Kidney (tissue), 14 donors: ENCODE results near the gene KRTAP1-3. TPM values are rescaled to one million over a fixed set of nuclear protein-coding genes. Genes with fewer than 3 reads are reported as not detected.
"Not testable (repeated sequence)": the region's sequence is repeated elsewhere in the genome, so short reads cannot be mapped to it uniquely, and the experiment has no call there.

Experiments
- DNase-seq, 5 donors: peaks; one replicate each; pipeline ENCODE4 v3.0.0-alpha.2; 2013 to 2020
- FAIRE-seq: peaks from 2 replicates; lab custom pipeline; 2012; peaks lifted over from hg19 to GRCh38; lab: Jason Lieb, UNC
- H3K27ac ChIP-seq, 2 donors: one replicate each; pipeline ENCODE4 v1.7.0; 2013; ENCODE audit warnings: low read depth in 2 of 2, low read length in 2 of 2, inconsistent platforms in 1 of 2
- H3K27me3 ChIP-seq: one replicate; pipeline ENCODE4 v1.7.1; 2013; ENCODE audit warnings: low read length, inconsistent platforms; ENCODE audit not compliant: control insufficient read depth, insufficient read depth
- H3K36me3 ChIP-seq, 3 donors: one replicate each; pipeline versions ENCODE4 v1.7.0 to v1.7.1; 2013; ENCODE audit warnings: low read length in 3 of 3, control low read depth in 1 of 3, inconsistent platforms in 1 of 3; ENCODE audit not compliant: insufficient read depth in 3 of 3, control insufficient read depth in 2 of 3
- H3K4me1 ChIP-seq, 3 donors: one replicate each; pipeline versions ENCODE4 v1.7.0 to v1.7.1; 2013; ENCODE audit warnings: low read length in 3 of 3, inconsistent platforms in 1 of 3, low read depth in 1 of 3; ENCODE audit not compliant: control insufficient read depth in 2 of 3, insufficient read depth in 2 of 3
- H3K4me3 ChIP-seq, 3 donors: one replicate each; pipeline versions ENCODE4 v1.7.0 to v1.8.1; 2013; ENCODE audit warnings: low read length in 3 of 3, control low read depth in 1 of 3, inconsistent platforms in 1 of 3
- H3K9ac ChIP-seq, 3 donors: one replicate each; pipeline versions ENCODE4 v1.7.0 to v1.7.1; 2013; ENCODE audit warnings: low read length in 3 of 3, control low read depth in 1 of 3, inconsistent platforms in 1 of 3
- H3K9me3 ChIP-seq, 3 donors: one replicate each; pipeline versions ENCODE4 v1.7.0 to v1.7.1; 2013; ENCODE audit warnings: low read length in 3 of 3, control low read depth in 1 of 3, inconsistent platforms in 1 of 3; ENCODE audit not compliant: control insufficient read depth in 2 of 3, insufficient read depth in 1 of 3
- intact Hi-C: fragments of 100-400 bp; cut with DNase I; formaldehyde crosslinking; loops from one replicate; pipeline ENCODE4 v1.11.1; 2022
- polyA plus RNA-seq: library from polyadenylated mRNA; stranded (reverse); fragments of 350-450 nt; fragmentation: Illumina TruSeq; extraction: RNeasy Lipid Tissue Mini Kit (QIAGEN cat#74804); gene quantifications from one replicate; pipeline ENCODE4 v1.2.3, GENCODE V29; 2014; ENCODE audit warnings: low read depth, low replicate concordance; ENCODE audit not compliant: insufficient read depth
- total RNA-seq: library from RNA; stranded (reverse); fragmentation: NEBNext Ultra II Directional; extraction: Animal tissue kit (Norgen Biotek cat#: 25700); gene quantifications from one replicate; pipeline ENCODE4 v1.2.1, GENCODE V29; 2021
- TF ChIP-seq, protein P1 (sequence below): IDR thresholded peaks from 3 replicates; pipeline ENCODE4 v1.5.1; 2012; ENCODE audit warnings: mild to moderate bottlenecking, moderate library complexity, borderline replicate concordance; ENCODE audit not compliant: insufficient read depth; ENCODE audit errors: extremely low read depth
- donor health status: control.
- donor health status: control.
- donor health status: control.
- donor health status: control.
- donor health status: control.
- donor health status: DM: yes; HTN: yes; CAD: no.
- donor health status: Normal renal cell carcinoma (clear cell type).

Gene KRTAP1-3
- total and polyA plus RNA-seq, 2 donors from 2014 or later: not detected

DNA sequence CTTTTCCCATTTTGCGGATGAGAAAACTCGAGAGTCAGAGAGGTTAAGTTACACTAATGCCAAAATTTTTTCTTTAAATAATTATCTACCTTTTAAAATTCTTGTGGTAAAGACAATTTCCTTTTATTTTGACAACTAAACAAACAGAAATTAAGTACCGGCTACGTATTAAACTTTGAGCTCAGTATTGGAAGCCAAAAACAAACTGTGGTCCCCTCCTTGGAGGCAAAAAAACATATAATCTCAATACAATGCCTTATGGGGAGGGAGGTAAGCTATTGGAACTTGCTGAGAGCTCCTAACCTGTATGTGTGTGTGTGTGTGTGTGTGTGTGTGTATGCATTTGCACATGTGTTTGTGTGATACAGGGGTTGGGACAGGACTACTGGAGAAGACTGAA lies 28.8 kb upstream of the KRTAP1-3 start:
- no peak for FAIRE-seq
- intact Hi-C loops: no loop called here

DNA sequence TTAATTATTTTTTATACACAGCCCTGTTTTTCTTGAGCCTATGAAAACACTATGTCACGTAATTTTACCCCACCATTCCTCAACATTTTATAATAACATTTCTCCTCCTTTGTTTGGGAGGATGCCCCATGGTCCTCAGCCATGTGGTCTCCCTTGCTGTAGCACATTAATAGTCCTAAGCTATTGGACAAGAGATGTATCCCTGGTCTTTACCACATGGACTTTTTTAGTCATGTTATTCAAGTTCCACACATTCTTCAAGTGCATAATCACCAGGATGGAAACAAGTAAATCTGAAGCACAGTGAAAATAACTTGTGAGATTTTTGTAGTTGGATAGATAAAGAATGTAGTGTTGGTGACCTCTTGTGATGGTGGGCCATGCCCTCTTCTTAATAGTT lies 27.3 kb upstream of the KRTAP1-3 start:
- Histone ChIP-seq H3K4me3 (no peak overlapping the region), H3K9me3 (no peaks in the 10 kb centered on the region), H3K4me1 (no peaks in the 10 kb centered on the region), H3K36me3 (no peaks in the 10 kb centered on the region), H3K9ac (no peak overlapping the region), H3K27ac (no peak overlapping the region), H3K27me3 (no peaks in the 10 kb centered on the region)
- DNase-seq: no peak
- intact Hi-C loops: no loop called here
- FAIRE-seq: no peak
- TF ChIP-seq, protein P1, sequence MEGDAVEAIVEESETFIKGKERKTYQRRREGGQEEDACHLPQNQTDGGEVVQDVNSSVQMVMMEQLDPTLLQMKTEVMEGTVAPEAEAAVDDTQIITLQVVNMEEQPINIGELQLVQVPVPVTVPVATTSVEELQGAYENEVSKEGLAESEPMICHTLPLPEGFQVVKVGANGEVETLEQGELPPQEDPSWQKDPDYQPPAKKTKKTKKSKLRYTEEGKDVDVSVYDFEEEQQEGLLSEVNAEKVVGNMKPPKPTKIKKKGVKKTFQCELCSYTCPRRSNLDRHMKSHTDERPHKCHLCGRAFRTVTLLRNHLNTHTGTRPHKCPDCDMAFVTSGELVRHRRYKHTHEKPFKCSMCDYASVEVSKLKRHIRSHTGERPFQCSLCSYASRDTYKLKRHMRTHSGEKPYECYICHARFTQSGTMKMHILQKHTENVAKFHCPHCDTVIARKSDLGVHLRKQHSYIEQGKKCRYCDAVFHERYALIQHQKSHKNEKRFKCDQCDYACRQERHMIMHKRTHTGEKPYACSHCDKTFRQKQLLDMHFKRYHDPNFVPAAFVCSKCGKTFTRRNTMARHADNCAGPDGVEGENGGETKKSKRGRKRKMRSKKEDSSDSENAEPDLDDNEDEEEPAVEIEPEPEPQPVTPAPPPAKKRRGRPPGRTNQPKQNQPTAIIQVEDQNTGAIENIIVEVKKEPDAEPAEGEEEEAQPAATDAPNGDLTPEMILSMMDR: no peak

More for the DNA sequence above, 28.8 kb upstream of the KRTAP1-3 start:
- H3K27me3 ChIP-seq: no peaks in the 10 kb centered on the region
- no peaks in the 10 kb centered on the region for H3K36me3 ChIP-seq
- TF ChIP-seq, protein P1: no peak
- H3K9me3 ChIP-seq: no peaks in the 10 kb centered on the region
- no peak overlapping the region for H3K9ac ChIP-seq
- no peaks in the 10 kb centered on the region for H3K4me1 ChIP-seq
- H3K27ac ChIP-seq: no peak overlapping the region
- no peak for DNase-seq
- H3K4me3 ChIP-seq: no peak overlapping the region

GRCh38 chr17:41060052-41060604 lies 25.5 kb upstream of the KRTAP1-3 start, which contains the start of gene KRTAP2-3:
Gene KRTAP2-3, minus strand, starts transcription at chr17:41060114. Its CDS starts 64 bp downstream, at chr17:41060050.
- DNase-seq (peak in 2 of 5 donors; percentile 8 to 14), FAIRE-seq (no peak)
- no peaks in the 10 kb centered on the region for H3K36me3 ChIP-seq
- H3K4me3 ChIP-seq: no peak within 1 kb of the TSS
- H3K9ac ChIP-seq: no peak within 1 kb of the TSS
- no peaks in the 10 kb centered on the region for H3K9me3 ChIP-seq
- H3K27ac ChIP-seq: no peak within 1 kb of the TSS
- no peaks in the 10 kb centered on the region for H3K4me1 ChIP-seq
- H3K27me3 ChIP-seq: no peaks in the 10 kb centered on the region
- TF ChIP-seq, protein P1: no peak
- intact Hi-C loops: no loop called here

GRCh38 chr17:41059276-41060051 lies 24.8 kb upstream of the KRTAP1-3 start:
- FAIRE-seq, H3K27ac ChIP-seq, H3K27me3 ChIP-seq, H3K4me1 ChIP-seq, H3K9me3 ChIP-seq, H3K36me3 ChIP-seq, H3K4me3 ChIP-seq, intact Hi-C loops, H3K9ac ChIP-seq: not testable (repeated sequence)
- peak in 1 of 5 donors; percentile 12 for DNase-seq
